ENCODE measurements around the gene HPS1. TPM values are rescaled to one million over a fixed set of nuclear protein-coding genes. Genes with fewer than 3 reads are reported as not detected.

The HPS1 gene
- total and polyA plus RNA-seq, 2 of the 4 experiments (the other 2 are of a cell fraction), result 14.0 to 55.2 TPM

- Histone ChIP-seq H2AK9ac (replicated peaks; ENCODE audit: low read depth, low read length, poor library complexity) (no peak overlapping the region), H3K4me3 (ENCODE audit: insufficient read depth, low read depth, low read length) (no peak overlapping the region), H2BK15ac (ENCODE audit: low read depth, low read length) (no peak overlapping the region), H3K9me3 (ENCODE audit: control insufficient read depth, insufficient read depth, low read length) (no peaks in the 10 kb centered on the region), H3K18ac (ENCODE audit: low read depth, low read length) (no peak overlapping the region), H4K20me1 (ENCODE audit: insufficient read depth, low read length) (no peaks in the 10 kb centered on the region), H3K79me1 (ENCODE audit: low read depth in 1 of 2, low read length in 2 of 2) (no peaks in the 10 kb centered on the region), H2AFZ (replicated peaks; ENCODE audit: low read length, poor library complexity) (no peak overlapping the region), H3K23ac (ENCODE audit: low read depth, low read length) (no peak overlapping the region), H3K9me1 (ENCODE audit: insufficient read depth, low read length) (no peaks in the 10 kb centered on the region), H3K36me3 (ENCODE audit: control insufficient read depth, insufficient read depth, low read length) (no peaks in the 10 kb centered on the region), H2BK5ac (ENCODE audit: low read depth, low read length, poor library complexity, severe bottlenecking) (no peak overlapping the region), H3K56ac (ENCODE audit: extremely low read depth, insufficient read depth, low read length) (no peak overlapping the region), H3K14ac (replicated peaks; ENCODE audit: low read depth, low read length) (no peak overlapping the region), H3K4me2 (ENCODE audit: low read depth, low read length) (no peak overlapping the region), H3K27me3 (ENCODE audit: control insufficient read depth, insufficient read depth, low read length) (no peaks in the 10 kb centered on the region), H3K27ac (ENCODE audit: insufficient read depth, low read length) (no peak overlapping the region), H2BK20ac (ENCODE audit: low read depth, low read length) (peak overlapping the region; percentile 50; the same call in 1 of the 2 replicates), H3K4me1 (ENCODE audit: control insufficient read depth, insufficient read depth, low read length) (peaks cover 4% of the 10 kb centered on the region), H2BK120ac (ENCODE audit: low read depth, low read length) (no peak overlapping the region), H4K91ac (ENCODE audit: insufficient read depth, low read depth, low read length) (no peak overlapping the region), H4K8ac (ENCODE audit: low read depth in 2 of 2, low read length in 2 of 2) (no peak overlapping the region), H4K5ac (ENCODE audit: low read depth, low read length) (no peak overlapping the region), H3K9ac (ENCODE audit: low read depth, low read length) (no peak overlapping the region), H3K4ac (ENCODE audit: low read depth, low read length) (0 out of 2 replicates have a peak overlapping the region, but pooled peaks have one; percentile 3), H2AK5ac (ENCODE audit: low read depth, low read length) (peak overlapping the region; percentile 8; the same call in 1 of the 2 replicates)
- DNase-seq (no peak), ATAC-seq (ENCODE audit: low read depth) (no peak)
- ChIA-PET POLR2A (ENCODE audit: unreplicated experiment) (no interaction called here), CTCF (interaction anchor here (0.7 kb wide), 1 partner anchor 57 kb away, joined by 3 read pairs; no protein-coding TSS in a partner anchor)
- in situ Hi-C loops (cut with MboI; ENCODE audit: low sequenced_read_pairs), result no loop called here
- intact Hi-C loops (cut with micrococcal nuclease), result no loop called here
- no TSS peak for BruUV-seq (replicated peaks)
- 100% methylated on average over 1 of the region's 15 CpGs; no CpG with 5 or more reads in 1 of the 2 experiments for WGBS, 2 experiments (ENCODE audit: extremely low coverage in 2 of 2, insufficient read length in 1 of 2)
- dilution Hi-C loops (cut with HindIII; ENCODE audit: low sequenced_read_pairs, unreplicated experiment), result no loop called here
- TF ChIP-seq SMC3 (IDR thresholded peaks at IDR 0.05; ENCODE audit: low read depth, low read length), result no peak
- TF ChIP-seq CTCF (conservative IDR thresholded peaks at IDR 0.05; ENCODE audit: low read depth, low read length), result no peak
- TF ChIP-seq MAFK (IDR thresholded peaks at IDR 0.05; ENCODE audit: low read depth, low read length), result no peak
- TF ChIP-seq FOS (IDR thresholded peaks at IDR 0.05; ENCODE audit: low read depth, low read length), result no peak
Measured at GRCh38 chr10:98458809-98459784, 12.4 kb upstream of the HPS1 start.

Data from IMR-90 (cell line).